Activated CD4-positive, alpha-beta memory T cell treated with anti-CD3 and anti-CD28 coated beads for 36 hours (primary cell): ENCODE measurements around the gene EXOSC1. TPM values are rescaled to one million over a fixed set of nuclear protein-coding genes. Genes with fewer than 3 reads are reported as not detected.
"Not testable (repeated sequence)": the region's sequence is repeated elsewhere in the genome, so short reads cannot be mapped to it uniquely, and the experiment has no call there.

ENCODE experiments used
- CTCF ChIA-PET: fragments of 350-600 bp; sonication (Branson Sonifier 250); formaldehyde crosslinking; loops from one replicate; lab custom pipeline; 2021; ENCODE audit warnings: antibody characterized with exemption, inconsistent platforms; lab: Charles Lee
- POLR2A ChIA-PET: fragments of 350-600 bp; sonication (Branson Sonifier 250); formaldehyde crosslinking; loops from one replicate; lab custom pipeline; 2021; ENCODE audit warnings: antibody characterized with exemption; lab: Charles Lee
- DNase-seq: peaks from one replicate; pipeline ENCODE4 v3.0.0-alpha.2; 2020
- H3K27ac Mint-ChIP-seq: one replicate; pipeline ENCODE4 v1.8.0; 2021; ENCODE audit warnings: mixed read lengths
- H3K27me3 Mint-ChIP-seq: one replicate; pipeline ENCODE4 v1.8.0; 2021; ENCODE audit warnings: mixed read lengths
- H3K36me3 Mint-ChIP-seq: one replicate; pipeline ENCODE4 v1.8.0; 2021; ENCODE audit warnings: mixed read lengths
- H3K4me1 Mint-ChIP-seq: one replicate; pipeline ENCODE4 v1.8.0; 2021; ENCODE audit warnings: low read depth, mixed read lengths
- H3K4me3 Mint-ChIP-seq: one replicate; pipeline ENCODE4 v1.8.0; 2021; ENCODE audit warnings: mild to moderate bottlenecking, mixed read lengths
- H3K9me3 Mint-ChIP-seq: one replicate; pipeline ENCODE4 v1.8.0; 2021; ENCODE audit warnings: mixed read lengths
- intact Hi-C: fragments of 100-400 bp; cut with micrococcal nuclease; formaldehyde crosslinking; loops from one replicate; pipeline ENCODE4 v1.15.1; 2023
- total RNA-seq, 2 experiments: library from RNA; stranded (reverse); gene quantifications; one replicate each; pipeline ENCODE4 v1.2.3, GENCODE V29; 2021

EXOSC1 gene
- total RNA-seq, 2 experiments from 2014 or later: 69.0 to 75.1 TPM

DNA sequence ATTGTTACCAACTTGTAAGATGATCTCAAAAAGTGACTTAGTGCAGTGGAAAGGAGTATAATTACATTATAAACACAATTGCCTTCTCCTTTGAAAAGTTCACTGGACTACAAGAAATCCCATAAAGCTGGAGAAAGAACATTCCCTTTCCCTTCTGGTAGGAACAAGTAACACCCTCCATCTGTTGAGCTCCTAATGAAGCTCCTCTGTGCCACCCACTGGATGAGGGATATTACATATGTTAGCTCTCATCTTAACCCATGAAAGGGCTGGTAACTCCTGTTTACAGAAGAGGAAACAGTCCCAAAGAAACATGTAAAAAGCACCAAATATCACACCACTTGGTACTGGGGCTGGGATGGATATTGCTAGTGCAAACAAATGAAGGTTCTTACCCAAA lies 11.8 kb downstream of the EXOSC1 start:
- no peak for DNase-seq
- peak overlapping the region; percentile 86 for H3K27ac Mint-ChIP-seq
- CTCF ChIA-PET: interaction anchor here (0.9 to 2.5 kb wide), 6 partner anchors 11 to 33 kb away, joined by 3 to 13 read pairs (median 4); partner anchors contain the start of gene RRP12
- H3K9me3 Mint-ChIP-seq: no peaks in the 10 kb centered on the region
- H3K4me1 Mint-ChIP-seq: peaks cover 23% of the 10 kb centered on the region
- no peaks in the 10 kb centered on the region for H3K27me3 Mint-ChIP-seq
- H3K4me3 Mint-ChIP-seq: no peak overlapping the region
- intact Hi-C loops: no loop called here
- POLR2A ChIA-PET: interaction anchor here (0.7 to 2.9 kb wide), 6 partner anchors 9 to 33 kb away, joined by 3 to 37 read pairs (median 8); partner anchors contain the start of gene RRP12
- peaks cover 58% of the 10 kb centered on the region for H3K36me3 Mint-ChIP-seq

DNA sequence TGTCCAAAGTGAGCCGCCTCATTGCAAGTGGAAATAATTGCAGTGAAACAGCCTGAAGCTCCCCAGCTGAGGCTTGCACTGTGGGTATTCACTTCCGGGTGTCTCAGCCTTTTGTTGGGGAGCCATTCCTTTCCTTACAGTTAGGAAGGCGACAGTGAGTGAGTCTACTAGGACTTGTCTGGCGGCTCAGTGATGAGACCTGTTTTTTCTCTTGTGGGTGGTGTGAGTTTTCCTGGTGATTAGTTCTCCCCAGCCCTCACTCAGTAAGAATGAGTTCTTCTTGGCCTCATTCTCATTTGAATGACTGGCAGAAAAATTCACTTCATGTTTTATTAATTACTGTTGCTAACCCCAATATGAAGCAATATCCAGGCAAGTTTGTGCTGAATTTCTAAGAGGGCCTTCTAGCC lies 17.2 kb downstream of the EXOSC1 start:
- Mint-ChIP-seq H3K4me3 (peak overlapping the region; percentile 93), H3K9me3 (peaks cover 2% of the 10 kb centered on the region), H3K27me3 (peaks cover 2% of the 10 kb centered on the region), H3K27ac (peak overlapping the region; percentile 98), H3K36me3 (peaks cover 63% of the 10 kb centered on the region), H3K4me1 (peaks cover 36% of the 10 kb centered on the region)
- ChIA-PET CTCF (interaction anchor here (0.9 to 3.5 kb wide), 6 partner anchors 10 to 28 kb away, joined by 5 to 35 read pairs (median 16); partner anchors contain the start of gene RRP12), POLR2A (interaction anchor here (1.3 to 10.2 kb wide), 8 partner anchors 10 to 69 kb away, joined by 6 to 326 read pairs (median 14); partner anchors contain the start of gene RRP12)
- intact Hi-C loops: loop anchor here (1.0 to 10.0 kb wide), 5 partner anchors 16 to 594 kb away; partner anchors contain the start of genes LCOR, MMS19, PI4K2A and UBTD1
- peak; percentile 67 for DNase-seq

DNA sequence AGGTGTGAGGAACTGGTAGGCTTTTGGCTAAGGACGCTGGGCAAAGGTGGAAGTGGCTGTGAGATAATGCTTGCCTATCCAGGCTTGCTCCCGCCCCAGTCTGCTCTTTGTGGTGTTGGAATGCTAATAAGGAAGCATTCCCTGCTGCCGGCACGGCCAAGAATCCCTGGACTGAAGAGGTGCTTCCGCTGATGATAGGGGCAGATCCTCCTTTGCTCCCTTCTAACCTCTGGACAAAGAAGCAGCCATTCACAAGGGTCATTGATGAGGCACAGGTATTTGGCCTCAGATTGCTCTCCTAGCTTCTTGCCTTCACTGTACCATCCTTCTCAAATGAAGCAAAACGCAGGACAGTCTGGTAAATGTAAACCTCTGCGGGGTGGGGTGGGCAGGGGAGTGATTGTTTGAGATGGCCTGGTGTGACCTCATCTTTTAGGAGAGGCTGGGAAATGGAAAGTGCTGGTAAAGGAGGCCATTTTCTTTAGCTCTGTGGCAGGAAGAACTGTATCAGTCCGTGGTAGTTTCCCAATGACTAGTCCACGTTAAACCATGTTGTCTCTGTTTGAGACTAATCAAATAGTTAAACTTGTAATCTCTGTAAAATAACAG lies 18.1 kb downstream of the EXOSC1 start:
- H3K27me3 Mint-ChIP-seq: peaks cover 2% of the 10 kb centered on the region
- peaks cover 2% of the 10 kb centered on the region for H3K9me3 Mint-ChIP-seq
- H3K4me3 Mint-ChIP-seq: peak overlapping the region; percentile 93
- CTCF ChIA-PET: interaction anchor here (1.3 to 3.5 kb wide), 6 partner anchors 9 to 27 kb away, joined by 5 to 35 read pairs (median 16); partner anchors contain the start of gene RRP12
- H3K27ac Mint-ChIP-seq: peak overlapping the region; percentile 98
- intact Hi-C loops: loop anchor here (1.0 to 10.0 kb wide), 5 partner anchors 17 to 593 kb away; partner anchors contain the start of genes LCOR, MMS19, PI4K2A and UBTD1
- DNase-seq: peak; percentile 78
- H3K4me1 Mint-ChIP-seq: peaks cover 43% of the 10 kb centered on the region
- POLR2A ChIA-PET: interaction anchor here (0.8 to 10.2 kb wide), 9 partner anchors 9 to 107 kb away, joined by 3 to 326 read pairs (median 10); partner anchors contain the start of gene RRP12
- H3K36me3 Mint-ChIP-seq: peaks cover 59% of the 10 kb centered on the region

DNA sequence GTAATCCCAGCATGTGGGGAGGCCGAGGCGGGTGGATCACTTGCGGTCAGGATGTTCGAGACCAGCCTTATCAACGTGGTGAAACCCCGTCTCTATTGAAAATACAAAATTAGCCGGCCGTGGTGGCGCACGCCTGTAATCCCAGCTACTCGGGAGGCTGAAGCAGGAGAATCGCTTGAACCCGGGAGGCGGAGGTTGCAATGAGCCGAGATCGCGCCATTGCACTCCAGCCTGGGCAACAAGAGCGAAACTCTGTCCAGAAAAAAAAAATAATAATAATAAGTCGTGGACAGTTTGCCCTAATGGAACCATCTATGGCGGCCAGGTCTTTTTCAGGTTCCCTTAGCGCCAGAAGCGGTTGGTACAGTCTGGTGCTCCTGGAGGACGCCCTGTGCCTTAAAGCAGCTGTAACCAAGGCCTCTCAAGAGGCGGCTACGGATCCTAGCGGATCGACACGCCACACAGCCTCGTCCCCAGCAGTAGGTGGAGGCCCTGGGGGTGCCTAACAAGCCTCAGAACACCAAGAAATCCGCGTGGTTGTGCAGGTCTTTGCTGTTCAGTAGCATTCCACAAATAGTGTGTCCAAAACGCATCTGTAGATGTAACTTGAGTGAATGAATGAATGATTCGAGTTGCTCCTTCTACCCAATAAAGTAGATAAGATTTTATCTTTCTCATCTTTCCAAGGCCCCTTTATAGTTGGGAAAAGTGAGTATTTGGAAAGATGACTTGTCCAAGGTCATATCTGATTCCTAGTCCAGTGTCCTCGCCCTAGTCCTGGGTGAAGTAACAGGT lies 18.8 kb downstream of the EXOSC1 start:
- Mint-ChIP-seq H3K27ac (peak overlapping the region; percentile 98), H3K27me3 (peaks cover 2% of the 10 kb centered on the region), H3K9me3 (peaks cover 2% of the 10 kb centered on the region), H3K4me3 (peak overlapping the region; percentile 93), H3K36me3 (peaks cover 56% of the 10 kb centered on the region), H3K4me1 (peaks cover 41% of the 10 kb centered on the region)
- CTCF ChIA-PET: interaction anchor here (1.3 to 3.5 kb wide), 6 partner anchors 8 to 27 kb away, joined by 5 to 35 read pairs (median 16); partner anchors contain the start of gene RRP12
- intact Hi-C loops: loop anchor here (10.0 kb wide), 1 partner anchor 592 kb away; the partner anchor contains the start of gene LCOR
- DNase-seq: no peak
- POLR2A ChIA-PET: interaction anchor here (0.8 to 10.2 kb wide), 7 partner anchors 8 to 107 kb away, joined by 3 to 326 read pairs (median 10); partner anchors contain the start of gene RRP12

DNA sequence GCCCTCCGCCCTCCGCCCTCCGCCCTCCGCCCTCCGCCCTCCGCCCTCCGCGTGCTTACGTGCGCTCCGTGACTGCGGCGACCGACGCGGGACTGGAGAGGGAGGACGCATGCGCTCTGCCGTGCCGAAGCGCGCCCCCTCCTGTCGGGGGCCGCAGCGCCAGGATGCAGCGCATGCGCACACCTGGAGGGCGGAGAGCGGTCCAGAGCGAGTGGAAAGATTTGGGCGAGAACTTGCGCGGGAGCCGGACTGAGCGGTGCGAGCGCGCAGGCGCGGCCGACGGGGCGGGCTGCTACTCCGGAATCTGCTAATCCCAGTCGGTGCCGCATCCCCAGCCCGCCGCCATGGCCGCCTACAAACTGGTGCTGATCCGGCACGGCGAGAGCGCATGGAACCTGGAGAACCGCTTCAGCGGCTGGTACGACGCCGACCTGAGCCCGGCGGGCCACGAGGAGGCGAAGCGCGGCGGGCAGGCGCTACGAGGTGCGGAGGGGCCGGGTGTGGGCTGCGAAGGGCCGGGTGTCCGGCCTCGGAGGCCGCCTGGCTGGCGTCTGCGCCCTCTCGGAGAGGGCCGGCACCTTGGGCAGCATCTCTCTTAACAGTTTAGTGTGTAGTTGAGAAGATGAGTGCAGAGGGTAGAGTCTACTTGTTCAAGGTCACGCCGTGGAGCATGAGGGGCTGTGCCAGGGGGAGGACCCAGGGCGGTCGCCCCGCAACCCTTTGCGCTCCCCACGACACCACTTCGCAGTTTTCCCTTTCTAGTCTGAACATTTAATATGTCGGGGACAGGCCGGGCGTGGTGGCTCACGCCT lies 19.6 kb downstream of the EXOSC1 start, which contains the start of gene PGAM1:
Gene PGAM1 (plus strand): TSS at position 228 of the 812 bp plus-strand sequence. CDS start 117 bp downstream, at position 345.
- peaks cover 47% of the 10 kb centered on the region for H3K4me1 Mint-ChIP-seq
- peaks cover 51% of the 10 kb centered on the region for H3K36me3 Mint-ChIP-seq
- peak; percentile 97 for DNase-seq
- CTCF ChIA-PET: interaction anchor here (1.5 to 8.7 kb wide), 4 partner anchors 13 to 19 kb away, joined by 8 to 194 read pairs (median 22); partner anchors contain the start of gene RRP12
- POLR2A ChIA-PET: interaction anchor here (1.1 to 10.2 kb wide), 5 partner anchors 12 to 26 kb away, joined by 4 to 326 read pairs (median 25); partner anchors contain the start of gene RRP12
- H3K27ac Mint-ChIP-seq: peak within 1 kb of the TSS; percentile 98
- peaks cover 2% of the 10 kb centered on the region for H3K9me3 Mint-ChIP-seq
- H3K4me3 Mint-ChIP-seq: peak within 1 kb of the TSS; percentile 93
- intact Hi-C loops: loop anchor here (10.0 kb wide), 1 partner anchor 591 kb away; the partner anchor contains the start of gene LCOR
- peaks cover 2% of the 10 kb centered on the region for H3K27me3 Mint-ChIP-seq

DNA sequence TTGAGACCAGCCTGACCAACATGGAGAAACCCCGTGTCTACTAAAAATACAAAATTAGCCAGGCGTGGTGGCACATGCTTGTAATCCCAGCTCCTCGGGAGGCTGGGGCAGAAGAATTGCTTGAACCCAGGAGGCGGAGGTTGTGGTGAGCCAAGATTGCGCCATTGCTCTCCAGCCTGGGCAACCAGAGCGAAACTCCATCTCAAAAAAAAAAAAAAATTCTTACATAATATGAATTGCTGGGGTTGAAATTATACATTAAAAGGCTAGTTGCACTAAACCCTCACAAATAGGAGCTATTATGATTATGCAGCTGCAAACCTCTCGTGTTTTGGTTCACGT lies 22.1 kb downstream of the EXOSC1 start:
- peaks cover 53% of the 10 kb centered on the region for H3K4me1 Mint-ChIP-seq
- DNase-seq, H3K9me3 Mint-ChIP-seq, H3K27me3 Mint-ChIP-seq: not testable (repeated sequence)
- H3K27ac Mint-ChIP-seq: peak overlapping the region; percentile 98
- ChIA-PET POLR2A (interaction anchor here (0.6 to 10.2 kb wide), 6 partner anchors 10 to 74 kb away, joined by 3 to 326 read pairs (median 13); partner anchors contain the start of gene RRP12), CTCF (interaction anchor here (0.7 to 8.7 kb wide), 3 partner anchors 16 to 212 kb away, joined by 3 to 194 read pairs (median 6); partner anchors contain the start of gene RRP12)
- peaks cover 29% of the 10 kb centered on the region for H3K36me3 Mint-ChIP-seq
- peak overlapping the region; percentile 72 for H3K4me3 Mint-ChIP-seq
- intact Hi-C loops: loop anchor here (1.0 to 10.0 kb wide), 4 partner anchors 10 to 836 kb away; partner anchors contain the start of genes LCOR and TM9SF3

DNA sequence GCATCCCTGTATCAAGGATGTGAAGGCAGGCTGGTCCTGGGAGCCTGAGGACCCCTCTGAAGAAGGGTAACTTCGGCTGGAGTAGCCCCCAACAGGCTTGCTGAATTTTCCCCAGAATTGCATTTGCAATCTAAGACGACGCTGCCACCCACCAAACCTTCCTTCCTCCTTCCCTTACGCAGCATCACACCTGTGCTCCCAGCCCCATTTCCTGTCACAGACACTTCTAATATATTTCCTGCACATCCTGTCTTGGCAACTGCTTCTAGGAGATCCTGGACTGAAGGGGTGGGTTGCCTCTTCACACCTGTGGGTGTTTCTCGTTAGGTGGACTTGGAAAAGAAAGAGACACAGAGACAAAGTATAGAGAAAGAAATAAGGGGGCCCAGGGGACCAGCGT lies 29.2 kb downstream of the EXOSC1 start:
- H3K9me3 Mint-ChIP-seq: no peaks in the 10 kb centered on the region
- no peaks in the 10 kb centered on the region for H3K27me3 Mint-ChIP-seq
- intact Hi-C loops: no loop called here
- no peak overlapping the region for H3K4me3 Mint-ChIP-seq
- peaks cover 84% of the 10 kb centered on the region for H3K4me1 Mint-ChIP-seq
- H3K36me3 Mint-ChIP-seq: peaks cover 3% of the 10 kb centered on the region
- H3K27ac Mint-ChIP-seq: peak overlapping the region; percentile 98
- POLR2A ChIA-PET: interaction anchor here (4.6 to 6.2 kb wide), 2 partner anchors 10 to 18 kb away, joined by 21 to 326 read pairs; partner anchors contain the start of gene PGAM1
- DNase-seq: no peak
- CTCF ChIA-PET: no interaction called here

DNA sequence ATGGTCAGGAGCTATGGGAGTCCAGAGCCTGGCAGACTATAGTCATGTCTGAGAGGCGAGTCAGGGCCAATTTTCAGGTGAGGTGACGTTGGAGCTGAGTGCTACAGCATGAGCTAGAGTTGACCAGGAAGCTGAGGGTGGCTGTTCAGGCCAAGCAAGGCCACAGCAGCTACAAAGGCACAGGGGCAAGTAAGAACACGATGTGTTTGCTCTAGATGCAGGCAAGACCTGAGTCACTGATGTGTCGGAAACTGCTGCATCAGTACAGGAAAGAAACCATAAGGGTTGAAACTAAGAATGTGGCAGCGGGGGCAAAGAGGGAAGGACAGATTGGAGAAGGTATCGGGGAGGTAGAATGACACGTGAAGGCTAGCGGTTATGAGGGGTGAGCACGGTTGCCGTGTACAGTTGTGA lies 32.9 kb downstream of the EXOSC1 start:
- no peaks in the 10 kb centered on the region for H3K27me3 Mint-ChIP-seq
- peak overlapping the region; percentile 59 for H3K4me3 Mint-ChIP-seq
- CTCF ChIA-PET: interaction anchor here (1.4 to 16.2 kb wide), 5 partner anchors 9 to 31 kb away, joined by 9 to 194 read pairs (median 19); partner anchors contain the start of genes PGAM1 and RRP12
- H3K9me3 Mint-ChIP-seq: no peaks in the 10 kb centered on the region
- POLR2A ChIA-PET: interaction anchor here (0.6 to 6.2 kb wide), 8 partner anchors 8 to 84 kb away, joined by 3 to 326 read pairs (median 13); partner anchors contain the start of genes EXOSC1, PGAM1, RRP12 and ZDHHC16
- DNase-seq: peak; percentile 90
- H3K4me1 Mint-ChIP-seq: peaks cover 55% of the 10 kb centered on the region
- peak overlapping the region; percentile 92 for H3K27ac Mint-ChIP-seq
- intact Hi-C loops: loop anchor here (1.0 kb wide), 2 partner anchors 10 to 31 kb away; no protein-coding TSS in a partner anchor
- no peaks in the 10 kb centered on the region for H3K36me3 Mint-ChIP-seq

DNA sequence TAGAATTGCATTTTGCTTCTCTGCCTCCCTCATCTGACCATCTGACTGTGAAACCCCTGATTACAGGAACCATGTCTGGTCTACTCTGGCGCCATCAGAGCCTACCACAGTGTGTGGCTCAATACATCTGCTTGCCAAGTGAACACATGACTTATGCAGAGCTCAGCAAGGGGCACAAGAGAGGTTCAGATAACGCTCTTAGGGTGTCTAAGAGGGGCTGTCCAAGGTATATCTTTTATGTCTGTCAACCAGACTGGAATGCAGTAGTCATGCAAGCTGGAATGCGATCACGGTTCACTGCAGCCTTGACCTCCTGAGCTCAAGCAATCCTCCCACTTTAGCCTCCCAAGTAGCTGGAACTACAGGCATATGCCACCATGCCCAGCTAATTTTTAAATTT lies 34.4 kb downstream of the EXOSC1 start:
- ChIA-PET POLR2A (interaction anchor here (5.3 to 6.2 kb wide), 2 partner anchors 15 to 34 kb away, joined by 70 to 326 read pairs; partner anchors contain the start of genes EXOSC1, PGAM1 and ZDHHC16), CTCF (interaction anchor here (0.7 to 16.2 kb wide), 7 partner anchors 10 to 142 kb away, joined by 3 to 194 read pairs (median 6); partner anchors contain the start of gene PGAM1)
- intact Hi-C loops: no loop called here
- Mint-ChIP-seq H3K36me3 (no peaks in the 10 kb centered on the region), H3K9me3 (no peaks in the 10 kb centered on the region), H3K4me1 (peaks cover 47% of the 10 kb centered on the region), H3K27ac (no peak overlapping the region), H3K27me3 (no peaks in the 10 kb centered on the region), H3K4me3 (no peak overlapping the region)
- DNase-seq: no peak

DNA sequence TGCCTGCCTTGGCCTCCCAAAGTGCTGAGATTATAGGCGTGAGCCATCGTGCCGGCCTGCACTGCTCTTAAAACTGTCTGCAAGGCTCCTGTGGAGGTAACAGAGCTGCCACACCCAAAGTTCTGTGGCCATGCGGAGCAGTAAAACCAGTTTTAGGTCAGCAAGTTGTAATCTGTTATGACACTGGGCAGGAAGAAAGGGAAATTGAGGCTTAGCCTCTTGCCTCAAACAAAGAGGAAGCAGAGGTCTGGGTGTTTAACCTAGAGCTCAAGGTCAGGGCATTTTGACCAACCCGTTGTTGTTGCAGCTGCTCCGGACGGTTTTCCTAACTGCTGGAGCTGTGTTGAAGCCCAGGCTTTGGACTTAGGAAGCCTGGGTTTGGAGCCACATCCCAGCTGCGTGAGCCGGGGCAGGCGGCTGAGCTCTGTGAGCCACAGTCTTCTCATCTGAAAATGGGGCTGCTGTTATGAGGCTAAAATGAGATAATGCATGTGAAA lies 37.3 kb downstream of the EXOSC1 start:
- Mint-ChIP-seq H3K4me1 (peaks cover 22% of the 10 kb centered on the region), H3K27me3 (no peaks in the 10 kb centered on the region), H3K27ac (no peak overlapping the region), H3K4me3 (no peak overlapping the region), H3K9me3 (no peaks in the 10 kb centered on the region), H3K36me3 (no peaks in the 10 kb centered on the region)
- DNase-seq: no peak
- ChIA-PET CTCF (interaction anchor here (0.7 to 16.2 kb wide), 12 partner anchors 9 to 144 kb away, joined by 3 to 194 read pairs (median 6); partner anchors contain the start of gene PGAM1), POLR2A (interaction anchor here (0.6 to 3.9 kb wide), 5 partner anchors 9 to 36 kb away, joined by 3 to 19 read pairs (median 4); no protein-coding TSS in a partner anchor)
- intact Hi-C loops: loop anchor here (5.0 kb wide), 1 partner anchor 204 kb away; no protein-coding TSS in a partner anchor
